Dermis microvascular lymphatic vessel endothelial cell (primary cell): ENCODE results near the gene NME4. TPM values are rescaled to one million over a fixed set of nuclear protein-coding genes. Genes with fewer than 3 reads are reported as not detected.
A peak's percentile ranks its signal among the peaks of the same experiment; 100 is the strongest.
"Not testable (repeated sequence)": the region's sequence is repeated elsewhere in the genome, so short reads cannot be mapped to it uniquely, and the experiment has no call there.

ENCODE experiments used
- DNase-seq, 2 donors: peaks; one replicate each; pipeline versions ENCODE4 v3.0.0 to v3.0.0-alpha.2; 2010; ENCODE audit warnings: low read depth in 2 of 2
- total RNA-seq: library from RNA; depleted of rRNA; stranded (reverse); fragments of >200 nt; gene quantifications from 2 replicates; pipeline ENCODE4 v1.2.1, GENCODE V29; 2014

The NME4 gene
- total RNA-seq, 1 donor from 2014 or later = 45.4 TPM

DNA sequence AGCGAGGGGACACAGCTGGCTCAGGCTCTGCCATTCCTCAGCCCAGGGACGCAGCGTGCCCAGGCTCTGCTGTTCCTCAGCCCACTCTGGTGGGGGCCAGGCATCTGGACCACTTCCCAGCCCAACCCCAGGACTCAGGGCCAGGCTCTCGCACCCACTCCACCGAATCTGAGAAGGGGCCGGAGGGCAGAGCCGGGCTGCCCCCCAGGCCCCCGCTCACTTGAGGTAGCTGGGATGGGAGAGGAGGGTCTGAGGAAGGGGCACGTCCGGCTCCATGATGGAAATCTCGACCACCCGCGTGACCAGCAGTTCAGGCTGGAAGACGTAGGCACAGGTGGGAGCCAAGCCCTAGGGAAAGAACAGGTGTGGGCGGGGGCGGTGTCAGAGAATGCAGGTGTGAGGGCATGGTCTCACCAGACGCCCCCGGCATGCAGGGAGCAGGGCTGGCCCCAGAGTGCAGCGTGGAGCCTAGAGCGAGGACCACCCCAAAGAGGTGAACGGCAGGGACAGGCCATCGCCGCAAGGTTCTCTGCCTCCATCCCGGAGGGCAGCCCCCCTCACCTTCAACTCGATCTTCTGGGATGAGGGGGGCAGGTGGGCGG, 20.1 kb upstream of the NME4 start:
- DNase-seq = no peak

DNA sequence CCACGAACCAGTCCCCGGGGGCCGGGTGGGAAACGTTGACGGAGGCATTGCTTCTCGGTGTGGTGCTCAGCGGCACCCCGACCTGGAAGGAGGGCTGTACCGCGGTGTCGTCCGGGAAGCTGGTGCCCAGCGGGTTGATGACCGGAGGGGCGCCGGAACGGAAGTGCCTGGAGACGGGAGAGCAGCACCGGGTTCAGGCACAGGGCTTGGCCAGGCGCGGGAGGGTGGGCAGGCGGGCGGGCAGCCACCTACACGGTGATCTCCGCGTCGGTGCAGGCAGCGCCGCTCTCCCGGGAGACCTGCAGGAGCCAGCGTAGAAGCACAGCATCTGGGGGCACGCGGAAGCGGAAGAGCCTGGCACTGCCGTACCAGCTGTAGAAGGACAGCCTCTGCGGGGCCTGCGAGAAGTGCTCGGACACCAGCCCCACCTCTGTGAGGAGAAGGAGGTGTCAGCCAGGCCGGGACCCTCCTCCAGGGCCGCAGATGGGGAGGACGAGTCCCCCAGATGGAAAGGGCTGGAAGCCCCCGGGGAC, 19.5 kb upstream of the NME4 start:
- DNase-seq = no peak

DNA sequence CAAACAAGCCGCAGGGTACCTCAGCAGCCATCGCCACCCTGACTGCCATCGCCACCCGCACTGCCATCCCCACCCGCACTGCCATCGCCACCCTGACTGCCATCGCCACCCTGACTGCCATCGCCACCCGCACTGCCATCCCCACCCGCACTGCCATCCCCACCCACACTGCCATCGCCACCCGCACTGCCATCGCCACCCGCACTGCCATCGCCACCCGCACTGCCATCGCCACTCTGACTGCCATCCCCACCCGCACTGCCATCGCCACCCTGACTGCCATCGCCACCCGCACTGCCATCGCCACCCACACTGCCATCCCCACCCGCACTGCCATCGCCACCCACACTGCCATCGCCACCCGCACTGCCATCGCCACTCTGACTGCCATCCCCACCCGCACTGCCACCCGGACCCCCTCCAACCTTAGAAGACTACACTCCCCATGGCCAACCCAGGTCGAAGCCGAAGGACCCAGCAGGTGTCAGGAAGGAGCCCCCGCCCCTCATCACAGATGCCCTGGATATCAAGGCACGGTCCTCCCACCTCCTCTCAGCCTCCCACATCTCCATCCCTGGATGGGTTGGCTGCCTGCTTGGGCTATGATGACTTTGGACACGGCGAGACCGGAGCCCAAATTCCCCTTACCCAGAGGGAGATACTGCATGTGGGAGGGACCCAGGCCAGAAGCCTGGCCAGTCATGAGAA, 18.7 kb upstream of the NME4 start:
- DNase-seq = not testable (repeated sequence)

DNA sequence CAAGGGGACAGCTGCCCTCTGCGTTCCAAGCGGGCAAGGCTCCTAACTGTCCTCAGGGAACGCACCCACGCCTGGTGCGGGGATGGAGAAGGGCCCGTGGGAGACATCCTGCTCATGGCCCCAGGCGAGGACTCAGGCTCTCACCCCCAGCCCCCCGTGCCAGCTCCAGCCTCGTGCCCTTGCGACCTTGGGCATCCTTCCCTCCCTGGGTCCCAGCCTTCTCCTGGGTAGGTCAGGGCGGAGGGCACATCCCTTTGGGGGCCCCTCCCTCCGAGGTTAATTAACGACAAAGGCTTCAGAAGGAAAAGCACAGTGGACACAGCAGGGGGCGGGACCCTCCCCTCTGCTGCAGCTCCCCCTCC, 18.2 kb upstream of the NME4 start:
- DNase-seq = no peak

DNA sequence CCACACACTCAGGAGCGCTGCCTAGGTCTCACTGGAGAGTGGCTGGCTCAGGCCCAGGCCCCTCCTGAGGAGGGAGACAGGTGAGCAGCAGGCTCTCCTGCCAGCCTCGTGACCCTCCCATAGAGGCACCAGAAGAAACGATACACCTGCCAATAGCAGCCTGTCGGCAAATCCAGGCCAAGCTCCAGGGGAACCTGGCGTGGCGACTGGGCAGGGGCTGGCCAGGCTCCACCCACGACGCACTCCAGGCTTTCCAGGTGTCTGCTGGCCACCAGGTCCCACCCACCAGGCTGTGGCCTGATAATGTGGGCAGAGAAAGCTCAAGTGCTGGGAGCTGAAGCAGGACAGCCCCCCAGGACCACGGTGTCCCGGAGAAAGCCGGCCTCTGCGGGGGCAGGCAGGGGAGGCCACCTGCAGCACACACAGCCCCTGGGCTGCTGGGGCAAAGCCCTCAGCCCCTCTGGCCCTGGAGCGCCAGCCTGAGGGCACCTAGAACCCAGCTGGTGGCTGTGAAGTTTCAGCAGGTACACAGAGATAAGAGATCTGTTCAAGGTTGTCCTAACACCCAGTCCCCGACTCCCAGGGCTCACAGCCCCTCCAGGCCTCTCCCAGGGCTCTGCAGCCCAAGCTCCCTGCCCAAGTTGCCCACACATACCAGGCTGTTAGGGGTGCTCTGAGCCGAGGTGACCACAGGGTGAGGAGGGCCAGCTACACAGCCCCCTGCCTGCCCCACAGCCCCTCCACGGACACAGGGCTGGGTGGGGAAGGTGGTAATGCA, 17.6 kb upstream of the NME4 start:
- no peak for DNase-seq

DNA sequence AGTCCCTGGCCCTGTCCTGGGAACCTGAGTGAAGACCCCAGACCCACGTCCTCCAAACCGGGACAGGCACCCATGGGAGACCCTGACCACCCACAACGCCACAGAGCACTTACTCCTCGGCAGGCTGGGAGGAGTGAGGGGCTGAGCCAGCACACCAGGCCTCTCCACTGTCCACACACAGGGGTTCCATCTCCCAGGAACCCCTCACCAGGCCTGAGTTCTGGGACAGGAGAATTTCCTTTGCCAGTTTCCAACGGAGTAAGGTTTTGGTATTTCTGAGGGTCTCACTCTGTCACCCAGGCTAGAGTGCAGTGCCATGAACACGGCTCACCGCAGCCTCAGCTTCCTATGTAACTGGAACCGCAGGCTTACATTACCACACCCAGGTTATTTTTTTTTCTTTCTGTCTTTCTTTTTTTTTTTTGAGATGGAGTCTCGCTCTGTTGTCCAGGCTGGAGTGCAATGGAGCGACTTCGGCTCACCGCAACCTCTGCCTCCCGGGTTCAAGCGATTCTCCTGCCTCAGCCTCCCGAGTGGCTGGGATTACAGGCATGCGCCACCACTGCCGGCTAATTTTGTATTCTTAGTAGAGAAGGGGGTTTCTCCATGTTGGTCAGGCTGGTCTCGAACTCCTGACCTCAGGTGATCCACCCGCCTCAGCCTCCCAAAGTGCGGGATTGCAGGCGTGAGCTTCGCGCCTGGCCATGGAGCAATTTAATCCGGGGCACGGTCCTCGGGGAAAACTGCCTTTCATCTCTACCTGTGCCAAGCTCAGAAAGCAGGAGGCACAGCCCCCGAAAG, 16.8 kb upstream of the NME4 start:
- DNase-seq = no peak

DNA sequence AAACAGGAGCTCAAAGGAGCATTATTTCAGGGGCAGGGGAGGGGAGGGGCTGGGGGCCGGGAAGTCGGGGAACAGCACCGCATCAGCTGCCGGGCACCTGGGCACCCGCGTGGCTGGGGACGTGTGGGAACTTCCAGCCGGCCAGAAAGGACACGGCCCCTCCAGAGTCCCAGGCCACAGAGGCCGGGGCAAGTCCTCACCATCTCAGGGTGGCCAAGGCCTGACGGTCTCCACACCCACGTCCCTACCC, 16.3 kb upstream of the NME4 start:
- DNase-seq = no peak

DNA sequence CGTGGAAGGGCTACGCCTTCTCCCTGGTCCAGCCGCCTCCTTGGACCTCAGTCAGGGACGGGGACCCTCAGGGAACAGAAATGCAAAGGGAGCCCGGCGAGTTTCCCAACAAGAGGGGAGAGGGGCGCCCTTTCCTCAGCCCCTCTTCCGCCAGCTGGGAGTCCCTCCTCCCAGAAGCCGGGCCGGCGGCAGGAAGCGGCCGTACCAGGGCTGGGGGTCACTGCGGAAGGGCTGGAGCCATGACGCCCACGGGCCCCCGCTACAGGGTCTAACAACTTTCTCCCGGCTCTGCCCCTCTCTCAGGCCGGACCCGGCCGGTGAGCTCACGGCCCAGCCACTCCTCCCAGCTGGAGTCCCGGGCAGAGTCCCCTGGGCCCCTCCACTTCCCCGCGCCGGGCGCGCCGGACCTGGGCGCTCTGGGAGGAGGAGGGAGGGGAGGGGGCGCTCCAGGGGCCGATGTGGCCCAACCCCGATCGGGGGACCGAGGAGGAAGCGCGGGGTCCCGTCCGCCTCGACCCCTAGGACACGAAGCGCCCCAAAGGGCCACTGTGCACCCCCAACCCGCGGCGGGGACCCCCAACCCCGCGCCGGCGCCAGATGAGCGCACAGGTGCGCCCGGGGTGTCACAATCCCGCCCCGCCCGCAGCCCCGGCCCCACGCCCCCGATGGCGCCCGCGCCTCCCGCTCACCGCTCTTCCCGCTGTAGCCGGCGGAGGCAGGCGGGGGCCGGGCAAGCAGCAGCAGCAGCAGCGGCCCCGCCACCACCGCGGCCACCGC, 15.8 kb upstream of the NME4 start:
- DNase-seq = peak in 1 of 2 donors; percentile 33

DNA sequence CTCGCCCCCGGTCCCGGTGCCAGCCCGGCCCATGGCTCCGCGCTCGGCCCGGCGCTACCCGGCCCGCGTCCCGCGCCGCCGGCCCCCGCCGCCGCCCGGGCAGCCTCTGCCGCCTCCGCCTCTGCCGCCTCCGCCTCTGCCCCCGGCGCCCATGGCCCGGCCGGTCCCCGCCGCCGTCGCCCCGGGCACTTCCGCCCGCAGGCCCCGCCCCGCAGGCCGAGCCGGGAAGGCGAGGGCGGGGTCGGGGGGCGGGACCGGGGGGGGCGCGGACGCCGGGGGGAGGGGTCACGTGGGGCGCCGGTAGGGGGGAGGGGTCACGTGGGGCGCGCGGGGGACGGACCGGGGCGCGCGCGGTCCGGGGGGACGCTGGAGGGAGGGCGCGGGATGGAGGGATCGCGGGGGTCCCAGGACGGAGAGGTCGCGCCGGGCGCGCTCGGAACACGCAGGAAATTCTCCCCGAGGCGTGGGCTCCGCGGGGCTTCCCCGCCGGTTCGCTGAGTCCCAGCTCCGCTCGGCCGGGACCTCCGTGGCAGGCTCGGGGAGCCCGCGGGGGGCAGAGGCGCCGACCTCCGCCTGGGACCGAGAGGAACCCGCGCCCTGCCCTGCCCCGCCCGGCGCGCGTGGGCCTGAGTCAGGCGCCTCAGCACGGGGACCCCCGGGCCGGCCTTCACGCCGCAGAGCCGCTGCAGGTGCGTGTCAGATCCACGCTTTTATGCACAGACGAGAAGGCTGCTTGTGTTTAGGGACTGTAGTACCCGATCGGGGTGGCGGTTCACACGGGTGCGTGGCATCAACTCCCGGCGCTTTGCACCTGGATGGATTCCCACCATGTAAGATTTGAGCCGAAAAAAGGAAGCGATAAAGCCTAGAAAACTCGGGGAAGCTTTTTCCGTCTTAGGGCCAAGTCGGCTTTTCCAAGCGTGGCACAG, 14.9 kb upstream of the NME4 start, which contains the start of gene PGAP6:
Gene PGAP6 (minus strand): TSS at position 190 of the 929 bp plus-strand sequence. CDS start 157 bp downstream, at position 33.
- peak in 1 of 2 donors; percentile 56 for DNase-seq

DNA sequence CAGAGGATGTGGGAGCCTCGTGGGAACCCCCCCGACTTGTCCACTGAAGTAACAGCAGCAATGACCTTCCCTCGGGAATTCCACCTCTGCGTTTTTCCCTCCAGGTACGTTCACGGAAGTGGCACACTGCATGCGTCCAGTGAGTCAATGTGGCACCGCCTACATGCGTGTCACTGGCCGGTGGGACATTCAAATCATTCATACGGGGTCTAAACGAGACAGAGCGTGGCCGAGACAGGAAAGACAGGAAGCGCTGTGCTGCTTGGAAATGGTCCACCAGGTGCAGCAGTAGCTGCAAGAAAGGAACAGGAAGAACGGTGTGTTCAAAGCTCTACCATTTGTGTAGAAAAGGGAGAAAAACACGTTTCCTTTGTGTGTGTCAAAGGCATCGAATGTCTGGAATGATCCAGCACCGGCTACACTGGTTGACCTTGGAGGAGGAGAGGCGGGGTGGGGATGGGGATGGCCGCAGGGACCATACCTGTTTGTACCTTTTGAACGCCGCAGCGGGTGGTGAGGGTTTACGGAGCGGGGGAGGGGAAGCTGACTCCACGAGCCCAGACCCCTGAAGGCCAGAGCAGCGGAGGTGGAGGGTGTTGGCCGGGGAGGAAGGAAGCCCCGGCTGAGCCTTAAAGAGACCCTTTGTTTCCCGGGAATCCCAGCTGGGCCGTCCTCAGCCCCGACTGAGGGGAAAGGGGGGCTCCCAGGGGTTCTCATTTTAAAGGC, 13.5 kb upstream of the NME4 start:
- peak; percentile 34 to 70 for DNase-seq

DNA sequence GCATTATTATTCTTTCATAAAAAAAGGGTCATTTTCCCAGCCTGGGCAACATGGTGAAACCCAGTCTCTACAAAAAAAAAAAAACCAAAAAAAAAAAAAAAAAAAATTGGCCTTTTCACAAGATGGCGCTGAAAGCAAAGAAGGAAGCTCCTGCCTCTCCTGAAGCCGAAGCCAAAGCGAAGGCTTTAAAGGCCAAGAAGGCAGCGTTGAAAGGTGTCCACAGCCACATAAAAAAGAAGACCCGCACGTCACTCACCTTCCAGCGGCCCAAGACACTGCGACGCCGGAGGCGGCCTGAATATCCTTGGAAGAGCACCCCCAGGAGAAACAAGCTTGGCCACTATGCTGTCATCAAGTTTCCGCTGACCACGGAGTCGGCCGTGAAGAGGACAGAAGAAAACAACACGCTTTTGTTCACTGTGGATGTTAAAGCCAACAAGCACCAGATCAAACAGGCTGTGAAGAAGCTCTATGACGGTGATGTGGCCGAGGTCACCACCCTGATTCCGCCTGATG, 10.3 kb upstream of the NME4 start:
- DNase-seq = no peak

DNA sequence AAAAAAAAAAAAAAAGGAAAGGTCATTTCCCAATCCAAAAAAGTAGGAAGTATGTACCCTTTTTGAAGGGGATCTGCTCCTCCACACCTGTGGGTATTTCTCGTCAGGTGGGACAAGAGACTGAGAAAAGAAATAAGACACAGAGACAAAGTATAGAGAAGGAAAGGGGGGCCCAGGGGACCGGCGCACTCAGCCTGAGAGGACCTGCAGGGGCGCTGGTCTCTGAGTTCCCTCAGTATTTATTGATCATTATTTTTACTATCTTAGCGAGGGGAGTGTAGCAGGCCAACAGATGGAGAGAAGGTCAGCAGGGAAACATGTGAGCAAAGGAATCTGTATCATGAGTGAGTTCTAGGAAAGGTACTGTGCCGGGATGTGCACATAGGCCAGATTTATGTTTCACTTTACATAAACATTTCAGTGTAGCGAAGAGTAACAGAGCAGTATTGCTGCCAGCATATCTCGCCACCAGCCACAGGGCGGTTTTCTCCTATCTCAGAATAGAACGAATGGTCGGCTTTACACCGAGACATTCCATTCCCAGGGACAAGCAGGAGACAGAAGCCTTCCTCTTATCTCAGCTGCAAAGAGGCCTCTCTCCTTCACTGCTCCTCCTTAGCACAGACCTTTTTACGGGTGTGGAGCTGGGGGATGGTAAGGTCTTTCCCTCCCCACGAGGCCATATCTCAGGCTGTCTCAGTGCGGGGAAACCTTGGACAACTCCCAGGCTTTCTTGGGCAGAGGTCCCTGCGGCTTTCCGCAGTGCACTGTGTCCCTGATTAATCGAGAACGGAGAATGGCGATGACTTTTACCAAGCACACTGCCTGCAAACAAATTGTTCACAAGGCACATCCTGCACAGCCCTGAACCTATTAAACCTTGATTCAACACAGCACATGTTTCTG, 9.0 kb upstream of the NME4 start:
- DNase-seq = not testable (repeated sequence)

DNA sequence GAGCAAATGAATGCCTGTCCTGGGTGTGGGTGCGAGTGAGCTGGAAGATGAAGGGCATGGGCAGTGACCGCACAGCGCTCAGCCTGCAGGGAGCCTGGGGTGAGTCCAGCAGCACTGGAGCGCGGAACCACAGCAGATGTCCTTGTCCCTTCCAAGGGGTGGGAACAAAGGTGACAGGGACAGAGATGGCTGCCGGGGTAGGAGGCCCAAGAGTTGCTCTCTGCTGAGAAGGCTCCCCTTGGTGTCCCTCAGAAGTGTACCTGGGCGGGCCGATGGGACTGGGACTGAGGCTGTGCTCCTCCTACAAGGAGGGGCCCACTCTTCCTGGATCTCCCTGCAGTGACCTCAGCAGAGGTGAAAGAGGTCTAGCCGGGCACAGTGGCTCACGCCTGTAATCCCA, 7.6 kb upstream of the NME4 start:
- no peak for DNase-seq

DNA sequence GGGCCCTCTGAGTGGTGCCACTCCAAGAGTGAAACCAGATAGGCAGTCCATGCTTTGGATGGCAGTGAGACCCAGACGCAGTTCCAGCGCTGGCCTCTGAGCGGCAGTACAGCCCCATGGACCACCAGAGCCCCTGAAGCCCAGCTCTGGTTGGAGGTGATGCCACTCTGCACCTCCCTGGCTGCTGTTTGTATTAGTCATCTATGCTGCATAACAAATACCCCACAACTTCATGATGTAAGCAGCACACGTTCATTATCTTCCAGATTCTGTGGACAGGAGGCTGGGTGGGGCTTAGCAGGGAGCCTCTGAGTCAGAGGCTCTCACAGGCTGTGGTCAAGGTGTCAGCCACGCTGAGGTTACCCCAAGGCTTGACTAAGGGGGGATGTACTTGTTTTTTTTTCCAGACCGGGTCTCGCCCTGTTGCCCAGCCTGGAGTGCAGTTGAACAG, 5.1 kb upstream of the NME4 start:
- DNase-seq = peak; percentile 45 to 76

DNA sequence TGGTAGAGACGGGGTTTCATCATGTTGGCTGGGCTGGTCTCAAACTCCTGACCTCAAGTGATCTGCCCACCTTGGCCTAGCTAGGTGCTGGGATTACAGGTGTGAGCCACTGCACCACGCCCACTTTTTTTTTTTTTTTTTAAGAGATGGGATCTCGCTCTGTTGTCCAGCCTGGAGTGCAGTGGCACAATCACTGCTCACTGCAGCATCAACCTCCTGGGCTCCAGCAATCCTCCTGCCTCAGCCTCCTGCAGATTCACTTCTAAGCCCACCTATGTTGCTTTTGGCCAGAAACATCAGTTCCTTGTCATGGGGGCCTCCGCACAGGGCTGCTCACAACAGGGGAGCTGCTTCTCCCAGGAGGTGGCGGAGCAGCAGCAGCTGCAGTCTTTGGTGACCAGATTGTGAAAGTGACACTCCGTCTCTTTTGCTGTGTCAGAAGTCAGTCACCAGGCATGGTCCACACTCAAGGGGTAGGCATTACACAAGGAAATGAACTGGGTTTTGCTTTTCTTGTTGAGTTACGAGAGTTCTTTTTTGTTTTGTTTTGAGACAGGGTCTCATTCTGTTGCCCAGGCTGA, 4.5 kb upstream of the NME4 start:
- no peak for DNase-seq

DNA sequence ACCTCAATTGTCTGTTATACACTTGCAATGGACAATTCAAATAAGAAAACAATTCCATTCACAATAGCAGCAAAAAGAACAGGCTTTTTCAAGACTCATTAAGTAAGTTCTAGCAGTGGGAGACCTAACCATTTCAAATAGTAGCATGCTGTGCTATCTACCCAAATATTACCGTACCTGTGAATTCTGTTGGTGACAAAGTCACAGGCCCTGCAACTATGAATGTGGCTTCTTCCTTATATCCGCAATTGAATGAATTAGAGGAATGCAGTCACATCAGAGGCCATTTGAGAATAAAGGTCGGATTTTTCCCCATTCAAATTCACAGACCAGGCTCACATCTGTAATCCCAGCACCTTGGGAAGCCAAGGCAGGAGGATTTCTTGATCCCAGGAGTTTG, 800 bp upstream of the NME4 start:
- no peak for DNase-seq

DNA sequence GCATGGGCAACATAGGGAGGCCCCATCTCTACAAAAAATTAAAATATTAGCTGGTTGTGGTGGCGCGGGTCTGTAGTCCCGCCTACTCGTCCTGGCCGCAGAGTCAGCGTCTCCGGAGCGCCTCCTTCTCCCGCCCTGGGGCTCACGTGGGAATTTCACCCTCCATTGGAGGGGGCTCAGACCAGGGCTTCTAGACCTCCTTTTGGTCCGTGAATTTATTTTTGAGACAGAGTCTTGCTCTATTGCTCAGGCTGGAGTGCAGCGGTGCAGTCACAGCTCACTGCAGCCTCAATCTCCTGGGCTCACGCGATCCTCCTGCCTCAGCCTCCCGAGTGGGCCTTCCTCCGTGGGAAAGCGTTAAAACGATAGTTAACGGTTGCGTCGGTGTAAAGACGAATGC, 394 bp upstream of the NME4 start:
- peak in 1 of 2 donors; percentile 63 for DNase-seq
